Prostate gland (tissue), 2 donors: Measurements from ENCODE around the gene CSMD2. TPM values are rescaled to one million over a fixed set of nuclear protein-coding genes. Genes with fewer than 3 reads are reported as not detected.

Source experiments
- DNase-seq: peaks from one replicate; pipeline ENCODE4 v3.0.0-alpha.2; 2019; ENCODE audit warnings: low spot score
- H3K27ac ChIP-seq, 2 donors: fragments of 200-600 bp; sonication (generic); 2 replicates each; pipeline ENCODE4 v1.5.1; 2017 to 2019
- H3K27me3 ChIP-seq: fragments of 200-600 bp; sonication (generic); replicated peaks from 2 replicates; pipeline ENCODE4 v1.5.1; 2019; ENCODE audit not compliant: insufficient read depth
- H3K36me3 ChIP-seq, 2 donors: fragments of 200-600 bp; sonication (generic); 1 replicate in 1 of 2; 2 replicates in 1 of 2; pipeline versions ENCODE4 v1.5.1 to v1.8.1; 2017 to 2019
- H3K4me1 ChIP-seq: fragments of 200-600 bp; sonication (generic); replicated peaks from 2 replicates; pipeline ENCODE4 v1.5.1; 2019
- H3K4me3 ChIP-seq, 2 donors: fragments of 200-600 bp; sonication (generic); 2 replicates each; pipeline ENCODE4 v1.5.1; 2017 to 2019
- H3K9me3 ChIP-seq: fragments of 200-600 bp; sonication (generic); 2 replicates; pipeline ENCODE4 v1.5.1; 2017
- POLR2A ChIP-seq: fragments of 450-650 bp; IDR thresholded peaks from one replicate; pipeline ENCODE4 v1.6.1; 2016; ENCODE audit warnings: antibody characterized with exemption, mild to moderate bottlenecking
- POLR2AphosphoS5 ChIP-seq: sonication (generic); formaldehyde crosslinking; IDR thresholded peaks from one replicate; pipeline ENCODE4 v1.6.1; 2017; ENCODE audit warnings: antibody characterized with exemption
- WGBS: methylation state at CpG from one replicate; pipeline ENCODE4 v1.1.5; 2018; 5-methylcytosine and 5-hydroxymethylcytosine counted together
- intact Hi-C: fragments of 100-400 bp; cut with DNase I; formaldehyde crosslinking; loops from one replicate; pipeline ENCODE4 v1.14.2; 2022
- total RNA-seq, 2 donors: library from RNA; depleted of rRNA; stranded (reverse); fragments of >200 nt; gene quantifications; one replicate each; pipeline ENCODE4 v1.1.0, GENCODE V29; 2016
- TF ChIP-seq, protein P1 (sequence below), 4 experiments: fragments of 200-600 bp in 2 of 4; fragments of 450-650 bp in 2 of 4; sonication (generic) in 2 of 4; IDR thresholded peaks; 1 replicate in 3 of 4; 2 replicates in 1 of 4; pipeline ENCODE4 v1.5.1; 2016 to 2019; ENCODE audit warnings: antibody characterized with exemption in 4 of 4, mild to moderate bottlenecking in 2 of 4, moderate library complexity in 2 of 4

CSMD2 gene
- total RNA-seq, 2 donors from 2014 or later = 0.14 to 5.5 TPM

DNA sequence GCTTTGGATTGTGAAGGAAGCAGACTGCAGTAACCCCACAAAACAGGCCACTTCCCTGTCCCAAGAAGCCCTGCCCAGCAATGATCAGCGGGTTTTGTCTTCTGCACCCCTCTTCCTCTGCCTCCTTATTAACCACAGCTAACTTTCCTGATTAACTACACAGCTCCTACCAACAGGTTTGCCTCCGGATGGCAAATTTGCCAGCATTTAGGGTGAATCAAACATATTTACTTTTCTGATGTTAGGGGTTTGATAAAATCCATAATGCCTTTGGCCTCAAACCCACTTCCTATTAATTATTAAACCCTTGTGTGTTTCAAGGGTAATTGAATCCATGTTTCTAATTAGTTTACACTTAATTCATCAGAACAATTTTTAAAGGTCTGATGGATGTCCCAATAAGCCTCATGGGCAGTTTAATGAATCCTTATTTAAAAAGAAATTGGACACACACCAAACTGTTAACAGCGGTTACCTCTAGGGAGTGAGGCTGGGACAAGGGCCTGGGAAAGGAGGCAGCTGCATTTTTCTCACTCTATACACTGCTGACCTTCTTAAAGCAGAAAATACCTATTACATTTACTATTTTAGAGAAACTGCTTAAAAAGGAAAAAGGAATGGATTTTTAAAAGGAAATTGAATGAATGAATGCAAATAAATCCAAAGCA lies 91.9 kb downstream of the CSMD2 start:
- 42% methylated on average over 3 of the region's 3 CpGs for WGBS
- no peaks in the 10 kb centered on the region for H3K9me3 ChIP-seq
- H3K36me3 ChIP-seq = no peaks in the 10 kb centered on the region
- no peak overlapping the region for H3K4me3 ChIP-seq
- no peak for TF ChIP-seq POLR2A
- TF ChIP-seq POLR2AphosphoS5 = no peak
- TF ChIP-seq, protein P1, sequence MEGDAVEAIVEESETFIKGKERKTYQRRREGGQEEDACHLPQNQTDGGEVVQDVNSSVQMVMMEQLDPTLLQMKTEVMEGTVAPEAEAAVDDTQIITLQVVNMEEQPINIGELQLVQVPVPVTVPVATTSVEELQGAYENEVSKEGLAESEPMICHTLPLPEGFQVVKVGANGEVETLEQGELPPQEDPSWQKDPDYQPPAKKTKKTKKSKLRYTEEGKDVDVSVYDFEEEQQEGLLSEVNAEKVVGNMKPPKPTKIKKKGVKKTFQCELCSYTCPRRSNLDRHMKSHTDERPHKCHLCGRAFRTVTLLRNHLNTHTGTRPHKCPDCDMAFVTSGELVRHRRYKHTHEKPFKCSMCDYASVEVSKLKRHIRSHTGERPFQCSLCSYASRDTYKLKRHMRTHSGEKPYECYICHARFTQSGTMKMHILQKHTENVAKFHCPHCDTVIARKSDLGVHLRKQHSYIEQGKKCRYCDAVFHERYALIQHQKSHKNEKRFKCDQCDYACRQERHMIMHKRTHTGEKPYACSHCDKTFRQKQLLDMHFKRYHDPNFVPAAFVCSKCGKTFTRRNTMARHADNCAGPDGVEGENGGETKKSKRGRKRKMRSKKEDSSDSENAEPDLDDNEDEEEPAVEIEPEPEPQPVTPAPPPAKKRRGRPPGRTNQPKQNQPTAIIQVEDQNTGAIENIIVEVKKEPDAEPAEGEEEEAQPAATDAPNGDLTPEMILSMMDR (IDR thresholded peaks at IDR 0.05) = no peak
- H3K27me3 ChIP-seq = no peaks in the 10 kb centered on the region
- no peak overlapping the region for H3K27ac ChIP-seq
- intact Hi-C loops = no loop called here
- no peak for DNase-seq
- no peaks in the 10 kb centered on the region for H3K4me1 ChIP-seq

DNA sequence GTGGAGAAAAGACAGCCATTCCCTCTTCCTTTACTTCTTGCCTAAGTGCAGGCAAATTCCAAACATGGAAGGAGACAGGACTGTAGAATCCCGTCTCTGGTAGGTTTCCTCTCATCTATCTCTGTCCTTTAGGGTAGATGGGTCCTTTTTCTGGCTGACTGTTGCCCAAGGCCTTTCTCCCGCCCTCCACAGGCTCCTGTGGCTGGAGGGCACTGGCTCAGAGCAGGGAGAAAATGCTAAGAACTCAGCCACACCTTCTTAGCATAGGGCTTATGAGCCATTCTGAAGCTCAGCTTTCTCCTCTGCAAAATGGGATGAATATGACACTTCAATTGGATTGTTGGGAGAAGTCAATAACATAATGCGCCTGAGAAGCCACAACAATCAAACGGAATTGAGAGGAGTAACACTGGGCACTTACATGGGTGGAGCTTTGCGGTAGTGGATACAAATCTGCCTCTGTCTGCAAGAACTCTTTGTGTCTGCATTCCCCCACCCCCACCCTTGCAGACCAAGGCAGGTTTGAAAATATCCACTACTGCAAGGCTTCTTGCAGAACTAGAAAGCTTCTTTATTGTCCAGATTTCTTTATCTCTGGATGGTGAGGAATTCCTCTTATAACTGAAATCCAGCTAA lies 94.7 kb downstream of the CSMD2 start:
- intact Hi-C loops = no loop called here
- TF ChIP-seq, protein P1 (IDR thresholded peaks at IDR 0.05) = no peak
- TF ChIP-seq POLR2A (no peak), POLR2AphosphoS5 (no peak)
- 67% methylated on average over 5 of the region's 5 CpGs for WGBS
- H3K27ac ChIP-seq = no peak overlapping the region
- H3K27me3 ChIP-seq = no peaks in the 10 kb centered on the region
- H3K4me3 ChIP-seq = no peak overlapping the region
- H3K4me1 ChIP-seq = no peaks in the 10 kb centered on the region
- no peak for DNase-seq
- H3K36me3 ChIP-seq = no peaks in the 10 kb centered on the region
- no peaks in the 10 kb centered on the region for H3K9me3 ChIP-seq

DNA sequence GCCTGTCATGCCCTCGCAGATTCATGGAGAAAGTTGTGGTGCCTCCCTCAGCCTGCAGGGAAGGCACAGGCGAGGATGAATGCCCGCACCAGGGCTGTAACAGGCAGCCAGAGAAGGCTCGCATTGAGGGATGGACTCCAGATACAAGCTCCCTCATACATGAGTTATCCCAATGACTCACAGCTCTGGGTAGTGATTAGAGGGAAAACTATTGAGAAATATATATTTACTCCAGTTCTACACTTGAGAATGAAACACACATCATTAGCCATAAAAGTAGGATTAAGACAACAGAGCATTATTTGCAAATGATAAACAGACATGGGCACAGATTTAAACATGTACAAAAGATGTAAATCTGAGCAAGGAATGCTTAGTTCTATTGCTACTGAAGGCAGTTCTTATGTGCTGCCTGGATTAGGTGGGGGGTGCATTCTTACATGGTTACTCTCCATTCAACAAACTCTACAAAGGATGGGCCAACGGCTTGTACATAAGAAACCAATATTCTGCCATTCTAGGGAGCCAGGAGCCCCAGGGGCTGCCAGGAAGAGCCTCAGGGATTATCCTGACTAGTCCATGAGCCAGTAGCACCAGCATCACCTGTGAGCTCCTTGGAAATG lies 97.9 kb downstream of the CSMD2 start:
- Histone ChIP-seq H3K27me3 (no peaks in the 10 kb centered on the region), H3K4me3 (no peak overlapping the region), H3K27ac (no peak overlapping the region), H3K9me3 (no peaks in the 10 kb centered on the region), H3K36me3 (no peaks in the 10 kb centered on the region), H3K4me1 (no peaks in the 10 kb centered on the region)
- no peak for DNase-seq
- 86% methylated on average over 5 of the region's 5 CpGs for WGBS
- no peak for TF ChIP-seq POLR2AphosphoS5
- no peak for TF ChIP-seq POLR2A
- TF ChIP-seq, protein P1 (IDR thresholded peaks at IDR 0.05) = no peak
- intact Hi-C loops = no loop called here

DNA sequence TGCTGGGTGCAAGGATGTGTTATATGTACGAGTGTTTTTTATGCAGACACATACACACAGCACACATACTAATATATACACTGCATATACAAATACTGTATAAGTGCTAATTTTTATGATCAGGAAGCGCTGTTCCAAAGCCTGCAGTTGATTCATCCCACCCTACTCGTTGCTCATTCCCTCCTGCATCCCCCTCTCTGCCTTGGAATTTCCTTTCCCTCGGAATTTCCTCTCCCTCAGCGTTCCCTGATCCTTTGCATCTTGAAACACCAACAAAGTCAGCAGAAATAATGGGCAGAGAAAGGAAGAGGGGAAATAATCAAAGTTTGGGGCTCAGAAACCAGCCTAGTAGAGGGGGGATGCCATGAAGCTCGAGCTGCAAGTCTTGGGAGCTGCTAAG lies 98.9 kb downstream of the CSMD2 start:
- TF ChIP-seq POLR2A = no peak
- TF ChIP-seq POLR2AphosphoS5 = no peak
- TF ChIP-seq, protein P1 (IDR thresholded peaks at IDR 0.05) = no peak
- DNase-seq = no peak
- WGBS = 63% methylated on average over 6 of the region's 6 CpGs
- Histone ChIP-seq H3K27me3 (no peaks in the 10 kb centered on the region), H3K9me3 (no peaks in the 10 kb centered on the region), H3K4me3 (no peak overlapping the region), H3K36me3 (no peaks in the 10 kb centered on the region), H3K27ac (no peak overlapping the region), H3K4me1 (no peaks in the 10 kb centered on the region)
- intact Hi-C loops = no loop called here
